NCI-H1092 treated with DMSO at 0.1 percent for 48 hours (cell line): ENCODE data around the gene KCNJ1.

Experiments used
- DNase-seq: peaks from one replicate; lab custom pipeline; 2025; lab: John Stamatoyannopoulos, UW

Gene KCNJ1

DNA sequence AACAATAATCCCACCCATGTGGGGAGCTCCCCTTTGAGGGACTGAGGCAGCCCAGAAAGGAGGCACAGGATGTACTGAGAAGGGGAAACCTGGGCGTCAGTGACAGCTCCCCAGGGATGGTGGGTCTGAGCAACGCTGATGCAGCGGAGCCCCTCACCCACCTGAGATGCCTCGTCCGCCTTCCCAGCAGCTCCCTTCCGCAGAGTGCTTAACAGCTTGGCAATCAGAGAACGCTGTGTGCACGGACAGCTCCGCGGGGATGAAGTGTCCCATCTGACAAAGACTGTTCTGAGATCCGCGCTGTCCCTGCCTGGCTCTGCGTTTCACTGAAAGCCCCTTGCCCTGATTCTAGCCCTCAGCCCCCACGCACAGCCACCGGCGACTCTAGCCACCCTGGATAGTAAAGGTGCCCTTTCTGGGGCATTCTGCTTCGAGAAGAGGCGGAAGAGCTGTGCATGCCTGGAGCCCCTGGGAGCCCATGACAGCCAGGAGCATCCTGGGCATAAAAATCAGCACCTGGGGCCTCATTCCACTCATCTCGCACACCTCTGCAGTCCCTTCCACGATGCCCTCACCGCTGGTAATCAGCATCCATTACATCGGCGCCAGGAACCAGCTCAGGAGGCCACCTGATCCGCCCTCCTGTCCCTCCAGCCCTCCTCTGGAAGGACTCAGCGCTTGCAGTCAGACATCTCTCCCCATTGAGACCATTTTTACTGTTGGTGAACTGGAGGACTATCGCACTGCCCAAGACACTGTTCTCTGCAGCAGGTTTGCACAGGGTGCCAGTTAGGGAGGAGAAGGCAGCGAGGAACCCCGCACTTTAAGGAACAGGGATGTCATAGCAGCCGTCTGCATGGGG, 34.8 kb upstream of the KCNJ1 start:
- no peak for DNase-seq

DNA sequence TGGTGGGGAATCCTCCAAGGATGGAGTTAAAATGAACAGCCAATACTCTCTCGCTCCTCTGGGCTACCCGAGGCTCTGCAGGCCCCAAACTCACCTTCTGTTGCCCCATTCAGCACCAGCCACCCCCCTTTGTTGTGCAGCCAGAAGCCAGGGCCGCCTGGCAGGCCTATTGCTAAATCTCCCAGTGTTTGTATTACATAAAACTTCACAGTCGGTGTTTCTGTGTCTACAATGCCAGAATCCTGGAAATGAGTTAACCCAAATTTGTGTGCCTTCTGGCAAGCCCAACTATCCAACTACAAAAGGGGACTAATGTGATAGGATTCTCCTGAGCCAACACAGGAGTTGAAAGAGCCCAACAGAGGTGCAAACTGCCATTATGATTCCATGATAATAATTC, 33.4 kb upstream of the KCNJ1 start:
- DNase-seq, result no peak

DNA sequence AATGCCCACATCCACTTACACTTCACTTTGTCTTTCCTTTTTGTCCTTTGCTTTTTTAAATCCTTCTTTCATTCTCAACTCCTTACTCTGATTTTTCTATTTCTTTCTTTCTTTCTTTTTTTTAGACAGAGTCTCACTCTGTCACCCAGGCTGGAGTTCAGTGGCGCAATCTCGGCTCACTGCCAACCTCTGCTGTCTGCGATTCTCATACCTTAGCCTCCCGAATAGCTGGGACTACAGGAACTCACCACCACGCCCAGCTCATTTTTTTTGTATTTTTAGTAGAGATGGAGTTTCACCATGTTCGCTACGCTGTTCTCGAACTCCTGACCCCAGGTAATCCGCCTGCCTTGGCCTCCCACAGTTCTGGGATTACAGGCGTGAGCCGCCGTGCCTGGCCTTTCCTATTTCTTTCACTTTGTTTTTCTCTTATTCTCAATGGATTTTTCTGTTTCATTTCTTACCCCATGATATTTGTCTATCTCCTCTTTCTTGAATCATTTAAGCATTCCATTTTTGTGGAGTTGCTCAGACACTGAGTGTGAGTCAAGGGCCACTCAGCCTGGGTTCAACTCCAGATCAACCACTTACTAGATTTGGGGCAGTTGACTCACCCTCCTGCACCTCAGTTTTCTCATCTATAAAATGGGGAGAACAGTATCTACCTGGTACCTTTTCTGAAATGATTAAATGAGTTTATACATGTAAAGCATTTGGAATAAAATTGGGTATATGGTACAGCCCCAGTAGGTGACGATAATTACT, 31.7 kb upstream of the KCNJ1 start:
- no peak for DNase-seq

DNA sequence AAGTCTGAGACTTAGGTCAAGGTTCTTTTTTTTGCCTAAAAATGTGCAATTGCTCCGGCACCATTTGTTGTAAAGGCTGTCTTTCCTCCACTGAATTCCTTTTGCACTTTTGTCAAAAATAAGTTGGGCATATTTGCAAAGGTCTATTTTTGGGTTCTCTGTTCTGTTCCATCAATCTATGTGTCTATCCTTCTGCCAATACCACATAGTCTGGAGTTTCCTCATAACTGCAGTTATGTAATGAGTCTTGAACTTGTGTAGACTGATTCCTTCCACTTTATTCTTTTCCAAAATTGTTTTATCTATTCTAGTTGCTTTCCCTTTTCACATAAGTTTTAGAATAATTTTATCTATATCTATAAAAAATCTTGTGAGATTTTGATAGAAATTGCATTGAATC, 30.7 kb upstream of the KCNJ1 start:
- no peak for DNase-seq

DNA sequence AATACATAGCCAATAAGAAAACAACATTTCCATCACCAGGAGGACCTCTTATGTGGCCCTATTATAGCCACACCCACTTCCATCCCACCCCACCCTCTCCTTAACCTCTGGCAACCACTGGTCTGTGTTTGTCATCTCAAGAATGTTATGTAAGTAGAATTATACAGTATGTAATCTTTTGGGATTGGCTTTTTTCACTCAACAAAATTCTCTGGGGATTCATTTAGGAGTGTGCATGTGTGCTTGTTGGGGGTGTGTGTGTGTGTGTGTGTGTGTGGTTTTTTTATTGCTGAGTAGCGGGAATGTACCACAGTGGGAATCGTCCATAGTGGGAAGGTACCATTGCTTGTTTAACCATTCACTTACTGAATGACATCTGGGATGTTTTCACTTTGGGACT, 29.3 kb upstream of the KCNJ1 start:
- DNase-seq, result no peak

DNA sequence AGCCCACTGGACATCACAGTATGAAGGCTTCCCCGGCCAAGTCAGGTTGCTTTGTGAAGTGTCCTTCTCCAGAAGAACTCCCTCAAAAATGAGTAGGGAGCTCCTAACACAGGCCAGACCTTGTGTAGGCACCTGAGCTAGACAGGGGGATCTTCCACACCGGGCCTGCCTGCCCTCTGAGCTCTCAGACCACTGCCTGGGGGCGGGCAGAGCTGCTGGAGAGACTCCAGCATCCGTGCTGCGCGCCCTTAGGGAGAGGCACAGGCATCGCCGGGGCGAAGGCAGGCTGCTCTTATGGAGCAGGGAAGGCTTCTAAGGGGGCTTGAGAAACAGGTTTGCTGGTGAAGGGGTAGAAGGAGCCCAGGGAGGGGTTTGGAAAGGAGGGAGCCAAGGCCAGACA, 28.4 kb upstream of the KCNJ1 start:
- DNase-seq, result no peak

DNA sequence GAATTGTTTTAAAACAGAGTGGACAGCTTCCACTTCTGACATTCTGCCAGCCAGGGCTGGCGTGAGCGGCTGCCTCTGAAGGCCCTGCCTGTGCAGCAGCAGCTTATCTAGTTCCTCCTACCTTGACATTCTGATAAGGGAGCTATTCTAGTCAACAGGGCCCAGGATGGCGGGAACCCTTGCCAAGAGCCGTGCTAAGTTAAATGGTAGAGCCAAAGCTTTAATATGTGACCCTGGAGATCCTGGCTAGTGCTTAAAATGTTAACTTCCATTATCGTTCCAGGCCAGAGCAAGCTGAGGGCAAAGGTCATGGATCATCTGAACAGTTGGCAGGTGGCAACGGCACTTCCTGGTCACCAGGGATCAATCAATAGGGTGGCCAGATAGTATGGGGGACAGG, 27.6 kb upstream of the KCNJ1 start:
- DNase-seq, result no peak

DNA sequence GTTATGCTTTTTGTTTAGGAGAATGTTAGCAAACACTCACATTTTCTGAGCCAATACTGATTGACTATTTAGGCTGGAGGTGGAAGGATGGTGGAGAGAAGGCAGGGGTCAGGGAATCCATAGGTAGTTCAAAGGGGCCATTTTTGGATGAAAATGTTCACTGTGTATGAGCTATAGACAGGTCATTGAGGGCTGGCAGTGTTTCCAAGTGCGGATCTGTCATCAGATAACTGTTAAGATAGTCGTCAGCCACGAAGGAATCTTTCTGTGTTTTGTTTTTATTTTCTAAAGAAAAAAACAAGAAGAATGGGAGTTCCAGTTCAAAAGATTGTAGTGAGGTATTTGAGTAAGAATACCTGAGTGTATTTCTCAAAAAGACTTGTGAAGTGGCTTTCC, 27.2 kb upstream of the KCNJ1 start:
- no peak for DNase-seq

DNA sequence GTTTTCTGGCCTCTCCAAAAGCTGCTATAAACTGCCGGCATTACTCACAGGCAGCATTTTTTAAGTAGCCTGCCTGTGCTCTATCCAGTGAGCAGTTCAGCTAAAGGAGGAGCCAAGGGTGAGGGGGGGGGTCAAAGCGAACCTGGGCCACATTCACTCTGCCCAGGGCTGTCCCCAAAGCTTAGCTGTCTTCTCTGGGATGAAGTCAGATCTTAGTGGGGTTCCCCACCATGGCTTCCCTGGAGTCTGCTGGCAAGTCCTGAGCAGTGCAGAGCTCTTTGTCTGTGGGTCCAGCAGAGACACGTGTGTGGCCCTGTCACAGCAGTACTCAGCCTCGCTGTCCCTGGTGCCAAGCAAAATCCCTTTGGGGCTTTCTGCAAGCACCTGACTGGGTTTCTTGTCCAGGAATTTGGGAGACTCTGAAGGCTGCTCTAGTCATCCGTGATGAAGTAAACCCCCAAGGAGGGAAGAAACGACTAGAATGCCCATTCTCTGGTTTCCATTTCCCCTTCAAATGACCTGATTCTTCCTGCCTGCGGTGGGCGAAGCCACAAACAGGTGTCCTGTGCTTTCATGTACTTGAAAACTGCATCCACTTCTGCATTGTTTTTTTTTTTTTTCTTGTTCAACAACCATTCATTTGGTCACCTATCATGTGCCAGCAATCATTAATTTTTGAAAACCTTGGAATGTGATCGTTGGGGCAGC, 26.6 kb upstream of the KCNJ1 start:
- DNase-seq, result no peak

DNA sequence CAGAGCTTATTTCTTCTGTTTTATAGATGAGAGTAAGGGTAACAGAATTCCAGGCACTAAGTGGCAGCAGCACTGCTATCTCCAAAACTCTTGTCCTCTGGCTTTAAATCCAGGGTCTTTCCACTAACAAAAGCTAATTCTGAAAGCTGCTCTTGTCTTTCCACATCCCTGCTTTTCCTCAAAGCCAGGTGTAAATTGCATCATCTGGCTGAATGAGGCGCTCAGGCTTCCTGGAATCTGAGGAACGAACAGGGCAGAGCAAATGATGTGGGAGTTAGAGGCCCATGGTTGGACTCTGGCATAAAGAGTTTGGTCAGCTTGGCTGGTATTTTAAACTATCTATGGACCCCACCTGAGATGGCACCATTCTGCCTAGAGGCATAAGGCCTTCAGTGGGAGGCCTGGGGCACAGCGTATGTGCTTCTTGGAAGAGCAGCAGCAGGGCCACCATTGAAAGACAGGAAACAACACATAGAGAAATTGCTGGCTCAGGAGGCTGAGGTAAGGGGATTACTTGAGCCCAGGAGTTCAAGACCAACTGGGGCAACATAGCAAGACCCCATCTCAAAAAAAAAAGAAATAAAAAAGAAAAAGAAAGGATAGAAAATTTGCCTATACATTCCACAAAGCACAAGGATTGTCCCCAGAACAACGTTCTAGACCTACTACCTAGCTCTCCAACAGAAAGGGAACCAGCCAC, 25.9 kb upstream of the KCNJ1 start:
- no peak for DNase-seq

DNA sequence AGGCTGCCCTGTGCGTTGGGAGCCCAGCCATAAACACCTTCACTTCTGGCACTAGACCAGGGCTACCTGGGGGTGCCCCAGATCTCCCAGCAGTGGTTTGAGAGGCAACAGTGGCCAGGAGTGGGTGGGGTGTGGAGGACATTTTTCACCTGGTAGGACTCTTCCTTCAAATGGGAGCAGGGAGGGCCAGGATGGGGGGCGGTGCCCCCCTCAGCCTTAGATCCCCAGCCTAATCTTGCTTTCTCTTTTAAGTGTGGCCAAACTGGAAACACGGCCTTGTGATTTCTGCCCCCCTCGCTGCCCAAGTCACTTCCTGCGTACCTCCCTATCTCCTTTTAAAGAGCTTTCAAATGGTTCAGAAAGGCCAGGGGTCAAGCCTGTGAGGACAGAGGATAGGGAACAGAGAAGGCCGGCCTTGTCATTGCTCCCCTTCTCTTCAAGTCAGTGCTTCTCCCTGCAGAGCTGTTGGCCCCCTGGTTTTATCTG, 24.9 kb upstream of the KCNJ1 start:
- no peak for DNase-seq

DNA sequence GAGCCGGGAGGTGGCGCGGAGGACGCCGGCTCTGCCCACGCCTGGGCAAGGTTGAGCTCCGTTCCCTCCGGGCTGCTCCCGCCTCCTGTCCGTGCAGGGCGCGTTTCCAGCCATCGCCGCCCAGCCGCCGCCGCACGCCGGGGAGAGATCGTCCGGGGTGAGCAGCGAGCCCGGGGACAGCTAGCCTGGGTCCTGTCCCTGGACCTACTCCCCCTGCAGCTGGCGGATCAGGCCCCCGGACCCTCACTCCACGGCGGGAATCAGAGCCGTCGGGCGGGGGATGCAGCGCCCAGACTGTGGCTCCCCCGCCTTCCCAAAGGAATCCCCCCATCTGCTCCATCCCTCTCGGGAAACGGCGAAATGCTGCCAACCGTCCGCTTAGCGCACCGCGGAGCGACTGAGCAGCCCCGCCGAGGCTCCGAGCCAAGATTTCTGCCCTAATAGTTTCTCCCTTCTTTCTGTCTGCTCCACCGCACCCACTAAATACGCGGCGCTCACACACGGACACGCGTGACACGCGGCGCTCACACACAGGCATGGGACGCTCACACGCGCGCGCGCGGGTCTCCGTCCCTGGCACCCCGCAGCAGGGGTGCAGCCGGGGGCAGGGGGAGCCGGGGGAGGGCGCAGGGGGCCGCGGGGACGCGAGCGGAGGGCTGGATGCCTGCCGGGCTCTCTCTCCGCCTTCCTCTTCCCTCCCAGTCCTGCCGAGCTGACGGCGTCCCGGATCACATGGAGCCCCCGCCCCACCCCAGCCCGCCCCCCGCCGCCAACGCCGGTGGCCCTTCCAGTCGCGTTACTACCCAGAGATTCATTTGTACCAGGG, 23.7 kb upstream of the KCNJ1 start, which contains the start of gene KCNJ5:
Gene KCNJ5 (plus strand): TSS at position 814 of the 826 bp plus-strand sequence. CDS start 19,918 bp downstream, outside the sequence.
- peak; percentile 66 for DNase-seq

DNA sequence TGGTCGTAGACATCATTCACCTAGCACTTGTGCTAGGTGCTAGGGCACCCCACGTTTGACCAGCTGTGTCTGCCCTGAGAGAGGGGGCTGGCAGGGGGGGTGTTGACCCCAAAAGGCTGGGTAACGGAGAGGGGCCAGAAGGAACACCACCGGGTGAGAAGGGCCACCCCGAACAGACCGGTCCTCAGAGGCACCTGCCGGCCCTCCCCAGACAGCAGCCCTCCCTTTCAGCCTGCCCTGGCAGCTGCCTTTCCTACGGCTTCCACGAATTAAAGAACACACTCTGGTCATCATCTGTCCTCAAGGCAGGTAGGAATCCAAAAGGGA, 23.1 kb upstream of the KCNJ1 start:
- no peak for DNase-seq

DNA sequence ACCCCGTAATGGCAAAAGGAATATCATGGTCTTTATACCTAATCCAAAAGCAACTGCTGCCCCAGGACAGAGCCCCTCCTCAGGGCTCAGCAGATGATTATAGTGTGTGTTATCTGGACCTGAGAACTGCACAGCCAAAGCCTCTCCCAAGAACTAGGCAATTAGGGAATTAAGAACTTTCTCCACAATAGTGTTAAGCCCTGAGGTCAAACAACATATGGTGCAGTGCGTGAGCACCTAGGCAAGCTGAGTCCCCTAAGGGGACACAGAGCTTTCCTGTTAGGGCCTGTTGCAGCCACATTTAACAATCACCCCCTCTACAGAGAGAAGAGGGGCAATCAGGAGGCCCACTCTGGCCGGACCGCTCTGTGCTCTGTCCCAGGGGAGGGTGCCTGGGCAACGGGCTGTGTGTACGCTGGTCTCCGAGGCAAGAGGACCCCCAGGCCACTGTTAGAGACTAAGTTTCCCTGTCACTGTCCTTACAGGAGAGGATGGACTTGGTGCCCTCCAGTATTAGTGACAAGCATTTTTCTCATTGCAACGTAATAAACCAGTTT, 22.6 kb upstream of the KCNJ1 start:
- DNase-seq, result no peak

DNA sequence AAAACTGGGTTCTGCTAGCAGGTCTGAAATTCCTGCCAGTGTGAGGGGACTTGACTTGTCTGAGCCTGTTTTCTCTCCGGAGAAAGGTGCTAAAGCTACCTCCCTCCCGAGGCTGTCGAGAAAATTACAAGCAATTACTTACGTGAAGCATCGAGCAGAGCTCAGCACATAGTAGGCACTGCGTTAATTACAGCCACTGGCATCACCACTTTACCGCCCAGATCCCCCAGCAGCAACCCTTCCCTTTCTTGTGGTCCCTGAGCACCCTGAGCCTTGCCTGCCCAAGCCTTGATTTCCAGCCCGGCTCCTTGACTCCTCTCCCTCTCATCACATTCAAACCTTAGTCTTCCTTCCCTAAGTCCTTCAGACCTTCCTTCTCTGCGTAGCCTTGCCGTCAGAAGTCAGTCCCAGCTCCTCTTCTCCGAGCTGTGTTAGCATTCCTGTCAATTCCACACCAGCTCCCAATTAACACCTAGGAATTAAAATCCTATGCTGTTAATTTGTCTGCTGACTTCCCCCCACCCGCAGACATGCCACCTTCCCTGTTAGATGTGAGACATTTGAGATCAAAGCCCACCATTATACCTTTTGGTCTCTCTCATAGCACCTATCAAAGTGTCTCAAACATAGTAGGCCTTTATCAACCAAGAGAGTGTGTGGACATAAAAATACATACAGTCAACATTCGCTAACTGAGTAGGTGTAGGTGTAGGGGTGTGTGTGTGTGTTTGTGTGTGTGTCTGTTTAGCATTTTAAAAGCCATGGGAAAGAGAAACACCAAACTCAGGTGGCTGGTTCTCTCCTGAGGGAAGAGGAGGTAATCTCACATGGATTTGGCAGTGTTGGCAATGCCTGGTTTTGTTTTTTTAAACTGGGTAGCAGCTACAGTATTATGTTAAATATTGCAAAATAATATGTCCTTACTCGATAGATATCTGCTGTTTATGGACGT, 21.2 kb upstream of the KCNJ1 start:
- DNase-seq, result no peak

DNA sequence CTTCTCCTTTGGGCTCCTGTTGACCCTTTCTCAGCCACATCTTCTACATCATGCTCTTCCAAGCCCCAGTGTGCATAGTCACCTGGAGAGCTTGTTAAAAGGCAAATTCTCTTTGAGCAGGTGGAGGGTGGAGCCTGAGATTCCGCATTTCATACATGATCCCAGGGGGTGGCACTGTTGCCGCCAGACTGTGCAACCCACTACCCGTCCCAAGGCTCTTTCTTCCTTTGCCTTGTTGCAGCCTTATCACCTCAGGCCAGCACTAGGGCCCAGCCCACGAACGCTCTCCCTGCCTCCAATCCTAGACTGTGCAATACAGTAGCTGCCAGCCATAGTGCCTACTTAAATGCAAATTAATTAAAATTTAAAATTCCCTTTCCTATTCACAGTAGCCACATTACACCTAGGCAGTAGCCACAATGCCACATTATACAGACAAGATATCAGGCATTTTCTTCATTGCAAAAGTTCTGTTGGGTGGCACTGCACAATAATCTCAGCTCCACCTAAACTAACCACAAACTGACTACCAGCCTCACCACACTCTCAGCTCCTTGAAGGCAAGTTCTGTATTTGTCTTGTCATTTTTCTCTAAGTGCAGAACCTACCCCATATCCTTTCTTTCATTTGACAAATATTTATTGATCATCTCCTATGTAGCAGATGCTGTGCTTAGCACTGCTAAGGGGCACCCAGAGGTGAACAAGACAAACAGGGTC, 19.5 kb upstream of the KCNJ1 start:
- DNase-seq, result peak; percentile 48

DNA sequence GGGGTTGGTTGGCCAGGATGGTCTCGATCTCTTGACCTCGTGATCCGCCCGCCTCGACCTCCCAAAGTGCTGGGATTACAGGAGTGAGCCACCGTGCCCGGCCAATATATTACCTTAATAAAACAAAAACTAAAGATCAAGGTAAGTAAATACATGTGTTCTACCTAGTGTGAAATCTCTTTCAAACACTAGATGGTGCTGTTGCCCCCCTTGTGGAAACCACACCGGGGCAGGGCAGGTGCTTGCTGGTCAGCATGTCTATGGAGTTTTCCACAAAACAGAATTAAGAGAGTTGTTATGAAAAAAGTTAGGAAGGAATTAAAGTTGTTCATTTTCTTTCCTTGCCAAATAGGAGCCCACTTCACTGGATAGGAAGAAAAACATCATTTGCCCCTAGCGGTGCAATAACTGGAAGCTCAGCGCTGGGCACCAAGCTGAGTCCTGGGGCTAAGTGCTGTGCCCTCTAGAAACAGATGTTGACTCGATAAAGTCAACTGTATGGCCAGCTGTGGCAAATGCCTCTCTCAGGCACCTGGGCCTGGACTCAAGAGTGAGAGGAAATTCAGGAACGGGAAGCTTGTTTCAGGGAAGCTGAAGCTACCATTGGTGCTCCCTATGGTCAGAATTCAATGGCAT, 17.7 kb upstream of the KCNJ1 start:
- peak; percentile 77 for DNase-seq

DNA sequence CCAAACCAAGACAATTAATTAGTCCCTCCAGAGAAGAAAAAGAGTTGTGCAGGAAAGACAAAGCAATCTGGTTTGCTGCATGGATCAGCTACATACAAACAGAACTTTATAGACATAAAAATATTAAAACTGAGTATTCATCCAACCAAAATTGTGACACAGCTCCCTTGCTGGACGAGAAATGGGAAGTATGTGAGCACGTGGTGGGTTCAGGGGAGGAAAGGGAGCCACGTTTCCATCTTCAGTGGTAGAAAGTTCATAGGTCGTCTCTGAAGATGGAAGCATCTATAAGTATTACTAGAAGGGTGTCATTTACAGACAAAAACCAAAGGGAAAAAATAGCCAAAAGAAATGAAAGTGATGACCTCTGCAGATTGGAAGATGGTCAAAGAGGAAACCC, 17.0 kb upstream of the KCNJ1 start:
- no peak for DNase-seq

DNA sequence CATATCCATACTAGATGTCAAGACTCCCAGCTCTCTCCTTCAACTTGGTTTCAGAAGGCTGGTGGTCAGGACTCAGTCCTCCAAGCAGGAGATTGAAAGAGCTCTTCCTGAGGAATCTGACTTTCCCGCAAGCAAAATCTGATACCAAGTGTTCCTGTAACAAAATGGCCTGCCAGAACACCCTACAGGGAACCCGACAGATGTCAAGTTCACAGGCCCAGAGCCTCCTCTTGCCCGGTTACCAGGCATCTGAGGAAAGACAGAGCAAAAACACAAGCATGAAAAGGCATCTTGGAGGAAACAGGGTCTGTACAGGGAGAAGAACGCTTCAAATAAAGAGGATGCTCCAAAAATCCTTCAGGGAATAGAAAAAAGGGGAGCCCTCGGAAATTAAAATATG, 15.4 kb upstream of the KCNJ1 start:
- no peak for DNase-seq
